ENCODE measurements around the gene ALAS1. TPM values are rescaled to one million over a fixed set of nuclear protein-coding genes. Genes with fewer than 3 reads are reported as not detected.

The ALAS1 gene
- total and polyA plus RNA-seq, 2 experiments from 2014 or later: 30.4 to 33.9 TPM

DNA sequence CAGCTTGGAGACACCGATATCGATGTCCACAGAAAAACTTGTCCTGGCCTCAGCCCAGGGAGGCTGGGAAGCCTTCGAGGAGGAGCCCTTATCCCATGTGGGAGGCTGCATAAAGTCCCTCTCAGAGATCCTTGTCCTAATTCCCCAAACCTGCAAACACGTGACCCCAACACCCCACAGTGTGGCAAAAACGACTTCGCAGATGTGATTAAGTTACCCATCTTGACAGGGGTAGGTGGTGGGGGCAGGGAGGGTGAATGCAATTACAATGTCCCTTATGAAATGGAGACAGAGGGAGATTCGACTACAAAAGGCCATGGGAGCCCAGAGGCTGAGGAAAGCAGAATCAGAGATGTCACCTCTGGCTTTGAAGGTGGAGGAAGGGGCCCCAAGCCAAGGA, 29.8 kb downstream of the ALAS1 start:
- H3K4me2 ChIP-seq (ENCODE audit: unreplicated experiment): no peak overlapping the region
- no peaks in the 10 kb centered on the region for H3K4me1 ChIP-seq (ENCODE audit: insufficient read depth)
- no peak for DNase-seq
- H3F3A ChIP-seq (ENCODE audit: insufficient read depth): no peaks in the 10 kb centered on the region
- no peak overlapping the region for H2AFZ ChIP-seq
- no peaks in the 10 kb centered on the region for H4K20me1 ChIP-seq (ENCODE audit: insufficient read depth)
- H3K36me3 ChIP-seq (ENCODE audit: low read depth): peaks cover 12% of the 10 kb centered on the region; the same call in 1 of the 2 replicates
- no peak overlapping the region for H3K9ac ChIP-seq
- no peaks in the 10 kb centered on the region for H3K9me2 ChIP-seq (ENCODE audit: insufficient read depth)
- no peak overlapping the region for H3K4me3 ChIP-seq
- no peak overlapping the region for H3K27ac ChIP-seq
- WGBS, 2 experiments (ENCODE audit: low coverage in 1 of 2, low lambda C conversion rate in 2 of 2, missing lambda C conversion rate in 2 of 2): 86 to 88% methylated on average over 7 of the region's 7 CpGs
- peaks cover 12% of the 10 kb centered on the region for H3K79me2 ChIP-seq (ENCODE audit: insufficient read depth)
- in situ Hi-C loops (cut with MboI): no loop called here
- TF ChIP-seq EZH2phosphoT487 (IDR thresholded peaks at IDR 0.05; ENCODE audit: insufficient read depth, low read depth) (no peak), EZH2 (IDR thresholded peaks at IDR 0.05; ENCODE audit: insufficient read depth, poor library complexity, severe bottlenecking) (no peak)
- no peaks in the 10 kb centered on the region for H3K9me3 ChIP-seq (ENCODE audit: low read depth)
- no peaks in the 10 kb centered on the region for H3K27me3 ChIP-seq (replicated peaks; ENCODE audit: insufficient read depth)

DNA sequence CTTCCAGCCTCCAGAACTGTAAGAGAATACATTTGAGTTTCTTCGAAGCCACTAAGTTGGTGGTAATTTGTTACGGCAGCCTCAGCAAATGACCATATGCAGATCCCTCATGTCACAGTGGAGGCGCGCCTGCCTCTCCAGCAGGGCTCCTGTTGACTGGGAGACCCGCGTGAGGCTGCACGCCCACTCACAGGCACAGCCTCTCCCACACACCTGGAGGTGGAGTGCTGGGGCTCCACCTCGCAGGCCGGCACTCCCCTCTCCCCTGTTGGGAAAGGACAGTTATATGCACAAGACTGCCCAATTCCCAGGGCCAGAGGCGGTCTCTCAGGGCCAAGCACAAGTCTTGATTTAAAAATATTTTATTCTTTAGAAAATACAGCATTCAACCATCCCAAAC, 30.3 kb downstream of the ALAS1 start:
- H3K4me1 ChIP-seq (ENCODE audit: insufficient read depth): no peaks in the 10 kb centered on the region
- H3K4me3 ChIP-seq: no peak overlapping the region
- H3K9me2 ChIP-seq (ENCODE audit: insufficient read depth): no peaks in the 10 kb centered on the region
- H3F3A ChIP-seq (ENCODE audit: insufficient read depth): no peaks in the 10 kb centered on the region
- 80 to 81% methylated on average over 10 of the region's 10 CpGs for WGBS, 2 experiments (ENCODE audit: low coverage in 1 of 2, low lambda C conversion rate in 2 of 2, missing lambda C conversion rate in 2 of 2)
- H3K9me3 ChIP-seq (ENCODE audit: low read depth): no peaks in the 10 kb centered on the region
- H4K20me1 ChIP-seq (ENCODE audit: insufficient read depth): no peaks in the 10 kb centered on the region
- DNase-seq: no peak
- H3K9ac ChIP-seq: no peak overlapping the region
- no peaks in the 10 kb centered on the region for H3K27me3 ChIP-seq (replicated peaks; ENCODE audit: insufficient read depth)
- in situ Hi-C loops (cut with MboI): no loop called here
- H3K79me2 ChIP-seq (ENCODE audit: insufficient read depth): peaks cover 17% of the 10 kb centered on the region
- H3K4me2 ChIP-seq (ENCODE audit: unreplicated experiment): no peak overlapping the region
- no peak for TF ChIP-seq EZH2 (IDR thresholded peaks at IDR 0.05; ENCODE audit: insufficient read depth, poor library complexity, severe bottlenecking)
- TF ChIP-seq EZH2phosphoT487 (IDR thresholded peaks at IDR 0.05; ENCODE audit: insufficient read depth, low read depth): no peak
- H3K36me3 ChIP-seq (ENCODE audit: low read depth): peaks cover 12% of the 10 kb centered on the region; the same call in 1 of the 2 replicates
- no peak overlapping the region for H3K27ac ChIP-seq
- H2AFZ ChIP-seq: no peak overlapping the region

DNA sequence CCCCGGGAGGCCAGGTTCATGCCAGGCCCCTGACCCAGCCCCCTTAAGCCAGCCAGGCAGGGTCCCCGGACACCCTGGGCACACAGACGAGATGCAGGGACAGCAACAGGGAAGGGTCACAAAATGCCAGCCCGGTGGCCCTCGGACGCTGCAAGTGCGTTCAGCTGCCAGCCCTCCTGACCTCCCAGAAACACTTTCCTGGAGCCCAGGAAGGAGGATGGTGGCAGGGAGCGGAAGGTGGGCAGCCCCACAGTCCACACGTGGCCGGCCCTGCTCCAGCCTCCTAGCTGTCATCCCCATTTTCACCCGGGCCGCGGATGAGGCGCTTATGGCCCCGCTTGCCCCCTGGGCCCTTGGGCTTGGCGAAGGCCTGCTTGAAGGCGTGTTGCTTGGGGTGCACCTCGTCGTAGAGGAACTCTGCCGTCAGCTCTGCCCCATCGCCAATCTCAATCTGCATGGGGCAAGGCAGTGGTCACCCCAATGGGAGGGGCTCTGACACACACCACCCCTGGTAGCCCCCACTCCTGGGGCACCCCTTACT, 30.9 kb downstream of the ALAS1 start:
- H3K4me1 ChIP-seq (ENCODE audit: insufficient read depth): no peaks in the 10 kb centered on the region
- H3K4me2 ChIP-seq (ENCODE audit: unreplicated experiment): no peak overlapping the region
- TF ChIP-seq EZH2phosphoT487 (IDR thresholded peaks at IDR 0.05; ENCODE audit: insufficient read depth, low read depth) (no peak), EZH2 (IDR thresholded peaks at IDR 0.05; ENCODE audit: insufficient read depth, poor library complexity, severe bottlenecking) (no peak)
- no peaks in the 10 kb centered on the region for H4K20me1 ChIP-seq (ENCODE audit: insufficient read depth)
- 91 to 96% methylated on average over 21 of the region's 21 CpGs for WGBS, 2 experiments (ENCODE audit: low coverage in 1 of 2, low lambda C conversion rate in 2 of 2, missing lambda C conversion rate in 2 of 2)
- in situ Hi-C loops (cut with MboI): no loop called here
- peaks cover 20% of the 10 kb centered on the region for H3K79me2 ChIP-seq (ENCODE audit: insufficient read depth)
- peaks cover 12% of the 10 kb centered on the region; the same call in 1 of the 2 replicates for H3K36me3 ChIP-seq (ENCODE audit: low read depth)
- no peaks in the 10 kb centered on the region for H3K27me3 ChIP-seq (replicated peaks; ENCODE audit: insufficient read depth)
- H3K27ac ChIP-seq: no peak overlapping the region
- H3K9ac ChIP-seq: no peak overlapping the region
- no peaks in the 10 kb centered on the region for H3K9me2 ChIP-seq (ENCODE audit: insufficient read depth)
- no peaks in the 10 kb centered on the region for H3F3A ChIP-seq (ENCODE audit: insufficient read depth)
- H2AFZ ChIP-seq: no peak overlapping the region
- H3K9me3 ChIP-seq (ENCODE audit: low read depth): no peaks in the 10 kb centered on the region
- H3K4me3 ChIP-seq: no peak overlapping the region
- no peak for DNase-seq

GRCh38 chr3:52229656-52230055, 31.7 kb downstream of the ALAS1 start:
- Histone ChIP-seq H3K9ac (no peak overlapping the region), H3F3A (ENCODE audit: insufficient read depth) (no peaks in the 10 kb centered on the region), H3K9me2 (ENCODE audit: insufficient read depth) (no peaks in the 10 kb centered on the region), H3K9me3 (ENCODE audit: low read depth) (no peaks in the 10 kb centered on the region), H3K36me3 (ENCODE audit: low read depth) (peaks cover 12% of the 10 kb centered on the region; the same call in 1 of the 2 replicates), H2AFZ (no peak overlapping the region), H4K20me1 (ENCODE audit: insufficient read depth) (no peaks in the 10 kb centered on the region), H3K27me3 (replicated peaks; ENCODE audit: insufficient read depth) (no peaks in the 10 kb centered on the region), H3K4me3 (no peak overlapping the region), H3K4me1 (ENCODE audit: insufficient read depth) (no peaks in the 10 kb centered on the region), H3K79me2 (ENCODE audit: insufficient read depth) (peaks cover 28% of the 10 kb centered on the region), H3K4me2 (ENCODE audit: unreplicated experiment) (no peak overlapping the region), H3K27ac (no peak overlapping the region)
- 86 to 92% methylated on average over 13 of the region's 13 CpGs for WGBS, 2 experiments (ENCODE audit: low coverage in 1 of 2, low lambda C conversion rate in 2 of 2, missing lambda C conversion rate in 2 of 2)
- DNase-seq: no peak
- in situ Hi-C loops (cut with MboI): loop anchor here (10.0 kb wide), 1 partner anchor 115 kb away; no protein-coding TSS in a partner anchor
- TF ChIP-seq EZH2phosphoT487 (IDR thresholded peaks at IDR 0.05; ENCODE audit: insufficient read depth, low read depth) (no peak), EZH2 (IDR thresholded peaks at IDR 0.05; ENCODE audit: insufficient read depth, poor library complexity, severe bottlenecking) (no peak)
